ENCODE data around the gene CS.
A peak's percentile ranks its signal among the peaks of the same experiment; 100 is the strongest.
"Not testable (repeated sequence)": the region's sequence is repeated elsewhere in the genome, so short reads cannot be mapped to it uniquely, and the experiment has no call there.

CS gene
- 99.2 to 159 reads per million in 2 experiments for total RNA-seq

DNA sequence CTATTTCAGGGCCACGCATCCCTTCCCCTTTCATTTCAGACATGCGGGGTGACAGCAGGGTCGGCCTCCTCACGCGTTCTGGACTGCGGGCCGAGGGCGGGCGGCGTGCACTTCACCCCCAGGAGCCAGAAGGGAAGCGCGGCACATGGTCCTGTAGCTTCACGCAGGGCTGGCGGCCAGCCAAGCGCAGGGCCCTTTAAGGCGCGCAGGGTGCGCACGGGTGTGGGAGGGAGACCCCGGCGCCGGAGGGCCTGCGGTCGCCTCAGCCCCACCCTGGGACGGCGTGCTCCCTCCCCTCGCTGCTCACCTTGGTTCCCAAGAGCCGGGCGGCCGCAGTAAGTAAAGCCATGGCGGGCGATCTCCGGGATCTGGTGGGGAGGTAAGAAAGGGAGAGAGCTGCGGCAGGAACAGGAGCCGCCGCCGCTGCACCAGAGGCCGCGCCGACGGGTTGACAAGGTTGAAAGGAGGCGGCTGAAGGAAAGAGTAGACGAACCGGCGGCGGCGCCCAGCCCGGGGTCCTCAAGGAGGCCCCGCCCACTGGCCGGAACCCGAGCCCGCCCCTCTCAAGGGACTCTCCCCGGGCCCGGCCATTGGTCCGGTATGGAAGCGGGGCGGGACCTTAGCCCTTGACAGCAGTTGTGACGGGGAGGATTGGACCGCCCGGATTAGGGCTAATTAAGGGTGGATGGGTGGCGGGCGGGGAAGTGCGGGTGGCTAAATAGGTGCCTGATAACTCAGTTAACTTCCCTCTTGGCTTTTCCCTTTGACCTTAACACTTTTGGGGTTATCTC lies at the start of gene CS:
TSS of gene CS (minus strand) at position 478 of the 791 bp plus-strand sequence. CDS start at position 349, 129 bp downstream.
- DNase-seq (ENCODE audit: low read depth): peak; percentile 99

DNA sequence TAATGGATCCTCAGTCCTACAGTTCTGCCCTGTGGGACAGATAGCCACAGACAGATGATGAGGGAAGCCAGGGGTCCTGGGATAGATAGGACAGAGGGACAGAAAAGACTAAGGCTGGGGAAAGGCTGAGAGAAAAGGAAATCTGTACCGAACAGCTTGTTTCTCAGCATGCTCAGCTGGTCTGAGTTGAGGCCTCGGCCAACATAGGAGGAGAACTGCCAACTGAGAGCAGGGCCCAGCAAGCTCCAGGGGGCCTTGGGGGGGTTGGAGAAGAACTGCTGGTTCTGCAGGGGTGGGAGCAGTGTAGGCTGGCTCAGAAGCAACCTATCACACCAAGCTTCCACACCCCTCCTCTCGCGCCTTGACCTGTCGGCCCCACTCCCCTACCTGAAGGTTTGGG lies 48.6 kb upstream of the CS start:
- no peak for DNase-seq (ENCODE audit: low read depth)

DNA sequence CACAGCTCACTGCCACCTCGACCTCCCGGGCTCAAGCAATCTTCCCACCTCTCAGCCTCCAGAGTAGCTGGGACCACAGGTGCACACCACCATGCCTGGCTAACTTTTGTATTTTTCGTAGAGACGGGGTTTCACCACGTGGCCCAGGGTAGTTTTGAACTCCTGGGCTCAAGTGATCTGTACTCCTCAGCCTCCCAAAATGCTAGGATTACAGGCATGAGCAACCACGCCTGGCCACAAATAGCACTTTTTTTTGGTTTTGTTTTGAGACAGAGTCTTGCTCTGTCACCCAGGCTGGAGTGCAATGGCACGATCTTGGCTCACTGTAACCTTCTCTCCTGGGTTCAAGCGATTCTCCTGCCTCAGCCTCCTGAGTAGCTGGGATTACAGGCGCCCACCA lies 47.1 kb upstream of the CS start:
- not testable (repeated sequence) for DNase-seq (ENCODE audit: low read depth)

DNA sequence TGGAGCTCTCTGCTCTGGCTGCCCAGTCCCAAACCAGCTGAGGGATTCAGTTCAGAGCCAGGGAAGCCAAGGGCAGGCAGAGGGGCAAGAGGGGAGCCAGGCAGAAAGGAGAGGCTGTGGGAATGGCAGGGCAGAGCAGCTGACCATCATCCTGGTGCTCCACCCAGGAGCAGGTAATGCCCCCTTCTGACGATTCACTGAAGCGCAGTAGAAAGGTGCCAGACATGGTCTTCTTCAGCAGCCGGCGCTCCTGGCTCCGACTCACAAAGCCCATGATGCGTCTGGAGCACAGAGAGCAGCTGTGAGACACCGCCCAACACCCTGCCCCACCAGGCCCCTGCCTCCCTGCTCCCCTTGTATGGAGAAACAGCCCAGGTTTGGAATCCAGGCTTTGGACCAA lies 46.5 kb upstream of the CS start:
- no peak for DNase-seq (ENCODE audit: low read depth)

DNA sequence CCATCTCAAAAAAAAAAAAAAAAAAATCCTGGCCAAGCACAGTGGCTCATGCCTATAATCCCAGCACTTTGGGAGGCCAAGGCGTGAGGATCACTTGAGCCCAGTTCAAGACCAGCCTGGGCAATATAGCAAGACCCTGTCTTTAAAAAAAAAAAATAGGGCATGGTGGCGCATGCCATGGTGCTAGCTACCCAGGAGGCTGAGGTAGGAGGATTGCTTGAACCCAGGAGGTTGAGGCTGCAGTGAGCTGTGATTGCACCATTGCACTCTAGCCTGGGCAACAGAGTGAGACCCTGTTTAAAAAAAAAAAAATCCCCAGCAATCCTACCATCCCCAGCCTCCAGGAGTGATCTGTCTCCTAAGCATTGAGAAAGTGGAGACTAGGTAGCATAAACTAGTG lies 42.2 kb upstream of the CS start:
- not testable (repeated sequence) for DNase-seq (ENCODE audit: low read depth)

DNA sequence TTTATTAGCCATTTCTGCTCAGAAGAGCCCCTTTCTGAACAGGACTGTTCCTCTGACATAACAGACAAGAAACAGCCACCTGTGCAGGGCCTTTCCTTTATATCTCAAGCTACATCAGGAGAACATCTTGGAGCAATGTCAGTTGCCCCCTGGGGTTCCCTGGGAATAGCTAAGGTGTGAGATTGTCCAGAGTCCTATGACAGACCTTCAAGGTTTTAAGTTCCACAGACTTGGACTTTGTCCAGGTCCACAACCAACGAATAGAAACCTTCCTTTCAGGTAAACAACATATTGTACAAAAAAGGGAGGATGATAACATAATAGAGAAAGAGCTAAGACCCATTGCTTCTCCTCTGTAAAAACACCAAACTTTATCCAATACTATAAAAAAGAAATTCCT lies 41.5 kb upstream of the CS start:
- no peak for DNase-seq (ENCODE audit: low read depth)

DNA sequence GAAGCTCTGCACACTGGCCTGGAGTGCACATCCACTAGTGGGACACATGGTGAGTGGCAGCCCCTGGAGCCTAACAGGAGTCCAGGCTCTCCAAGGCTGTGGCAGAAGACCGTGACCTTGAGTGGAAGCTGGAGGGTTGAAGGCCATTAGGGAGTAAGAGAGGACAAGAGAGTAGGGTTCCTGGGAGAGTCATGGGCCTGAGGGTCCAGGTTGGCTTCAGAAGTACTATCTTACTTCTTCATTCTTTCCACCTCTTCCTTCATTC lies 39.0 kb upstream of the CS start:
- DNase-seq (ENCODE audit: low read depth): no peak

DNA sequence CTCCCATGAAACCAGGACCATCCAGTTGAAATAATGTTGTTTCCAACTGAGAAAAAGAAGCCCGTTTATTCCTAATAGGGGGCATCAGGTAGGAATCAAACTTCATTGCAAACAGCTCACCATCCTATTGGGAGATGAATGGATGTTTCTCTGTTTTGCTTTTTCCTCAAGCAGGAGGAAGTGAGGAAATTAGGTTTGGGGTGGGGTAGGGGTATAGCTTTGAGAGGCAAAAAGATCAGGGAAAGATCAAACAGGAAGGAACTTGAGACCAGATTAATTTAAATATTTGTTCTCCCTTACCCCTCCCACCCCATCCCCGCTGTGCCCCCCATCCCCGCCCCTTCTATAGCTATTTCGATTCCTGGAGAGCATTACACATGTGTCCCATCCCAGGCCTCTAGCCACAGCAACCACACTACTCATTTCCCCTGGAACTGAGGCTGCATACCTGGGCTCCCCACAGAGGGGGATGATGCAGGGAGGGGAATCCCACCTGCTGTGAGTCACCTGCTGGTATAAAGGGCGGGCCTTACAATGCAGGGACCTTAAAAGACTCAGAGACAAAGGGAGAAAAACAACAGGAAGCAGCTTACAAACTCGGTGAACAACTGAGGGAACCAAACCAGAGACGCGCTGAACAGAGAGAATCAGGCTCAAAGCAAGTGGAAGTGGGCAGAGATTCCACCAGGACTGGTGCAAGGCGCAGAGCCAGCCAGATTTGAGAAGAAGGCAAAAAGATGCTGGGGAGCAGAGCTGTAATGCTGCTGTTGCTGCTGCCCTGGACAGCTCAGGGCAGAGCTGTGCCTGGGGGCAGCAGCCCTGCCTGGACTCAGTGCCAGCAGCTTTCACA lies 38.4 kb upstream of the CS start, which contains the start of gene IL23A:
TSS of gene IL23A (plus strand) at position 577 of the 850 bp plus-strand sequence. CDS start at position 738, 161 bp downstream.
- DNase-seq (ENCODE audit: low read depth): peak; percentile 85

DNA sequence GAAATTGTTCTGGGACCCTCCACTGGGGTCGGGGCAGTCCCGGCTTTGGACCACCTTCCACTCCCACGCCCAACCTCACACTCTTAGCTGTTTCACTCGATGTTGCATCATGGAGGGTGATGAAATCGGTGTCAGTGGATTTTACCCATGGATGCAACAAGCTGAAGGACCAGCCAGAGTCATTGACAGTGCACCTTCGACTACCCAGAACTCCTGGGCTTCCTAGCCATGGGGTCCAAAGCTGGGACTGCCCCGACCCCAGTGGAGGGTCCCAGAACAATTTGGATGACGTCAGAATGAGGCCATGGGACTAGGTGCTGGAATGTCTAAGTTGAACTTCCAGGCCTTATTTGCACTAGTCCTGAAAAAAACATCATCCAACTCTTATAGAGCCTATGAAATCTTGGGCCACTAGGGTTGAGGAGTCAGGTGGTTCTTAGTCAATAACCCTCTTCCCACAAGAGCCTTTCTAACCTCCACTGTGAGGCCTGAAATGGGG lies 37.7 kb upstream of the CS start:
- no peak for DNase-seq (ENCODE audit: low read depth)

DNA sequence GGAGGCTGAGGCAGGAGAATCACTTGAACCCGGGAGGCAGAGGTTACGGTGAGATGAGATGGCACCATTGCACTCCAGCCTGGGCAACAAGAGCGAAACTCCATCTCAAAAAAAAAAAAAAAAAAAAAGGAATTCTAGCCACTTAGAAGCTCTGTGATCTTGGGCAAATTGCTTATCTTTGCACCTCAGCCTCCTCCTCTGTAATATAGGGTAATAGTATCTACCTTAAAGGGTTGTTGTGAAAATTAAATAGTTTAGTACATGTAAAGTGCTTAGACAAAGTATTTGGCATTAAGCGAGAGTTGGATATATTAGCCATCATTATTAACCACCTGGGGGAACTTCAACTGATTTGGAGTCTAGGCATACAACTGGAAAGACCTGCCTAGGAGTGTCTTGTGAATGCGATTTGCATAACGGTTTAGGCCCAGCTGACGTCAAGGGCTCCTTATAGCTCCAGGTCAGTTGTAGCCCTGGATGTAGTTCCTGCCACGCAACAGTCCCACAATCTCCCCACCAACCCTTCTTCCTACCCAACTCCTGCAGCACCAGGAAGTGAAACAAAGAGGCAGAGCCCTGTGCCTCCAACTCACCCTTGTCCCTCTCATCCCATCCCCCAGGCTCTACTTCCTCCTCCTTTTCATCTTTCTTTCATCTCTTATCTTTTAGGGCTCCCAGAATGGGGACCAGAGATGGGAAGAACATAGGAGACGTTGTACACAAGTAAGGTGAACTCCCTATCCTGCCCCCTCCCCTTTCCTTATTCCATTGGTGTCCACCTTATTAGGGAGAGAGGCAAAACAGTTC lies 36.4 kb upstream of the CS start:
- no peak for DNase-seq (ENCODE audit: low read depth)

DNA sequence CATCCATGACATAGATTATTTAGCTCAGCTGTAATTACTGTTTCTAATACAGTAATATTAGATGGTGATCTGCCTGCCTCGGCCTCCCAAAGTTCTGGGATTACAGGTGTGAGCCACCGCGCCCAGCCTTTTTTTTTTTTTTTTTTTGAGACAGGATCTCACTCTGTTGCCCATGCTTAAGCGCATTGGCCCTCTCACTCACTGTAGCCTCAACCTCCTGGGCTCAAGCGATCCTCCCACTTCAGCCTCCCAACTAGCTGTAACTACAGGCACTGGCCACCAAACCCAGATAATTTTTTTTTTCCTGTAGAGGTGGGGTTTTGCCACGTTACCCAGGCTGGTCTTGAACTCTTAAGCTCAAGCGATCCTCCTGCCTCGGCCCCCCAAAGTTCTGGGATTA lies 35.4 kb upstream of the CS start:
- not testable (repeated sequence) for DNase-seq (ENCODE audit: low read depth)

DNA sequence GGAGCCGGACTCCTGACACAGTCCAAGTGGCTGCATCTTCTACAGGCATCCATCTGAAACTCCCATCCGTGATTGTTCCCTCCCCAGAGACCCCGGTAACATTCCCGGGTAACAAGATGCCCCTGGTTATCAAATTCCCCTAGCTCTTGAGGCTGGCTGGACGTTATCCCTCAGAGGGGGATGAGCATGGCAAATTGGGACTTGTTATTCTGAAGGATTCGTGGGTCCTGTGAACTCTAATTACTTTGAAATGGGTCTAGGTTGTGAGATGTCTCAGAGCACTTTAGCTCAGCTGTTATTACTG lies 34.3 kb upstream of the CS start:
- DNase-seq (ENCODE audit: low read depth): no peak

DNA sequence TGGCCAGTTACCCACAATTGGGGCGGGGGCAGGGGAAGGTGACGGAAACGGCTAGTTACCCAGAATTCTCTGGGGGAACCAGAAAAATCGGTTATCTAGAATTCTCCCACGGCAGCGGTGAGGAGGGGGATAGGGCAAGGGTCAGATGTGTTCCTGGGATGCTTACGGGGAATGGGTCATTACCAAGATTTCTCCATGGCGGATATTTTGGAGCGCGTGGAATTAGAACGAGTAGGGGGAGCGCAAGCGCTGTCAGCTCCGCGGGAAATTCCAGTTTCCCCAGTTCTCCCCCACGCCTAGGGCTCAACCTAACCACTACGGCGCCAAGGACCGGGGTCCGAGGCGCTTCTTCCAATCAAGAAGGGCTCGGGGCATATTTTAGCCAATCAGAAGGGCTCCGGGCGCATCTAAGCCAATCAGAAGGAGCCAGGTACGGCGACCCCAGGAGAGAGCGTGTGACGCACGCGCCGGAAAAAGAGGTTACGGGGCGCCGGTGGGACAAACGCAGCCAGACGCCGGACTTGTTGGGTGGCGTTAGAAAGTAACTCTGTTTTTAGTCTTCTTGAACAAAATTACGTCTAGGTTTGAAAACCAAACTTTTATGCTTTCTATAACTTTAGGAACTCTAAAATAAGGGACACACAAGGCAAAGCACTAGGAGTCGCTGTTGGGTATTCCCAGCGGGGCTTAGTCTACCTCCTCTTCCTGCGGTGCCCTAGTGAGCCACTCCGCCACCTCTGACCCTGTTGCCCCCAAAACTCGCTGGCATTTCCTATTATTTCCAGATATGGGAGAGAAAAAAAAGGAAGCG lies 33.8 kb upstream of the CS start, which contains the start of gene PAN2:
TSS of gene PAN2 (minus strand) at position 322 of the 811 bp plus-strand sequence. CDS start 906 bp downstream, outside the sequence.
- DNase-seq (ENCODE audit: low read depth): peak; percentile 87

DNA sequence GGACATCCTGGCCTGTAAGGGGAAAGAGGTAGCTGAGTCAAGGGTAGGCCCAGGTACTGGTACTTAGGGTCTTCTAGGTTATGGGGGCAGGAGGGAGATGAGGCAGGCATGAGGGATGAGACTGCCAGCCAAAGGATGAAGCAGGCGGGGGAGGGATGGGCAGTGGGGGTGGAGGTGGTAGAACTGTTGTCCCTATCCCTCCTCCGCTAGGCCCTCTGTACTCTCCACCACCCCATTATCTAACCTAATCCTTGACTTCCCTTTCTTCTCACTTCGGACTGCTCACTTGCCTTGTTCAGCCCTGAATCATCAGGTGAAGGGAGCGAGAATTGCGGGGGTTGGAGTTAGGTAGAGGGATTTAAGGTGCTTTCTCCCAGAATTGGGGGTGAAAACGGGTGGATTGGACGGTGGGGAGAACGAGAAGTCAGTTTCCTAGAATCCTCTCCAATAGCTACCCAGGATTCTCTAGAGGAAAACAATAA lies 33.1 kb upstream of the CS start:
- DNase-seq (ENCODE audit: low read depth): no peak

DNA sequence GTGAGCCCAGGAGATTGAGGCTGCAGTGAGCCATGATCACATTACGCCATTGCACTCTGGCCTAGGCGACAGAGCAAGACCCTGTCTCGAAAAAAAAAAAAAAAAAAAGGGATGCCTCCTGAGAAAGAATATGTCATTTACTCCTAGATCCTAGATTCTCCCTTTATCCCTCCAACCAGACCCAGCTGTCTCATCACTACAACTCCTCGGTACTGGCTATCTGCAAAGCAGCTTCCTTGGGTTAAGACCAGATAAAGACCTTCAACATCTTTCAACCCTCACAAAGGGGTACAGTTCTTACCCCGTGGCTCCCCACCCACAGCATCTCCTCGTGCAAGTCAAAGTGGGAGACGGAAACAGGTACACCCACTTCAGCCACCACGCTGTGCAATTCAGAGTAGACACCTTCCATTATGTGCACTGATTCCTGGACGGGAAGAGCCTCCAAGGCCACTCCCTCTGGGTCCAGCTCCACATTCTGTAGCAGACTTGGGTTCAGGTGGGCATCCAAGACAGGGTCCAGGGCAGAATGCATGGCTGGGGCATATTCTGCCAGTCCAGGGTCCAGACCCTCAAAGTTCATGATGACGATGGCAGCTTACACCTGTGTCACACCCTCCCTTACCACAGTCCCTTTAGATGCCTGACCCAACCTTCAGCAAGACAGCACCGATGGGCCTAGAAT lies 32.5 kb upstream of the CS start:
- DNase-seq (ENCODE audit: low read depth): no peak

DNA sequence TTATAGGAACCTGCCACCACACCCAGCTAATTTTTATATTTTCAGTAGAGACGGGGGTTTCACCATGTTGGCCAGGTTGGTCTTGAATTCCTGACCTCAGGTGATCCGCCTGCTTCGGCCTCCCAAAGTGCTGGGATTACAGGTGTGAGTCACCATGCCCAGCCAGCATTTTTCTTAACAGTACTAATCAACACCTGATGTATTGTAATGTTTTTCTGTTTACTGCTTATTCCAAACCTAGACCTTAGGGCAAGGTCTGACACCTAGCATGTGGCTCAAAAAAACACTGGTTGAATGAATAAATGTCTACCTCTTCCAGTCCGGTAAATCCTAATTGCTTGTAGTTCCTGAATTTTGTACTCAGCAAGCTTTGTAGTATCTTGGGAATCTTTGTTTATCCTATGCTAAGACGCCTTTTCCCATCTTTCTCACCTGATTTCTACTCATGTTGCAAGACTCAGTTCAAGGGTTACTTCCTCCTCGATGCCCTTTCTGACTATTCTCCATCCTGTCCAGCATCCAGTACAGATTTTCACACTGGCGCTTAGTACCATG lies 30.9 kb upstream of the CS start:
- DNase-seq (ENCODE audit: low read depth): no peak

DNA sequence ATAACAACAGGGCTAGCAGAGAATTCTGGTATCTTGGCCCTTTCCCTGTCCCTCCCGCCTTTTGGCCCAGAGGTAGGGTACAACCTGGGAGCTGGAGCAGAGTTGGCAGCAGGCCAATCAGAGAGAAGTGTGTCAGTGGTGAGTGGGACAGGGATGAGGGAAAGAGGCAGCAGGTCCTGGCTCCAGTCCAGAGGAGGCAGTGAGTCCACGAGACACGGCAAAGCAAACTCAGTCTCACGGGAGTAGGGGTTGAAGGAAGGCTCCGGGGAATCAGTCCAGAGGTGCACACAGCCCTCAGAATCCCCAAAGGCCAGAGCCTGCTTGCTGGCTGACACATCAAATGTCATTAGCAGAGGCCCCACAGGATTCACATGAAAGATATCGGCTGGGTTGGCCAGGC lies 26.4 kb upstream of the CS start:
- no peak for DNase-seq (ENCODE audit: low read depth)

DNA sequence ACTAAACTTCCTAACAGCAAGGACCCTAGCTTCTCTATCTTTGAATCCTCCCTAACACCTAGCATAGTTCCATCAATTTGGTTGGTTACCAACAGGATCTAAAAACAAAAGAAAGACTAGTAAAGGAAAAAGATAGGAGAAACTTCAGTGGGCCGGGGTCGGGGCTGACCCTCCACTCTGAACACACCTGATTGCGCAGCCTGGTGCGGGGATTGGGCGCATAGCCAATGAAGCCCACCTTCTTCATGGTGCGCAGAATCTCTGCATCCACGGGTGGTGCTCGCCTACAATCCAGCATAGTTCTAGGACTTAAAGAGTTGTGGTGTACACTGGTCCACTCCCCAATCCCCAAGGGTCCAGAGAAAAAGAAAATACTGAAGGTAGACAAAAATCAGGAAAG lies 26.0 kb upstream of the CS start:
- no peak for DNase-seq (ENCODE audit: low read depth)

DNA sequence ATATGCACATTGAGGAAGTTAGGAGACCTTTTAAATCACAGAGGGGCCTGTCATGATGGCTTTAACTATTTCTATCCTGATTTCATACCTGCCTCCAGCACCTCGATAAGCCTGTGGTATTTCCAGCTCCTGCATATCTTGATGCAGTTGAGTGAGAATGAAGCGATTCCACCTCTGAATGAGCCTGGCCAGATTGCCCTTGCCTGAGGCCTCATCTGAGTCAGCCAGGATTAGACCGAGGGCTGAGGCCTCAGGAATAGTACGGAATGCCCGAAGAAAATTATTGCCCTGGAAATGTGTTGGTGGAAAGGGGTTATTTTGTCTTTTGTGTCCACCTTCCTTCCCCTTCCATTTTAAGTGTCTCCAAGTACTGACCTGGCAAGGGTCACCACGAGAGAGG lies 24.1 kb upstream of the CS start:
- no peak for DNase-seq (ENCODE audit: low read depth)

DNA sequence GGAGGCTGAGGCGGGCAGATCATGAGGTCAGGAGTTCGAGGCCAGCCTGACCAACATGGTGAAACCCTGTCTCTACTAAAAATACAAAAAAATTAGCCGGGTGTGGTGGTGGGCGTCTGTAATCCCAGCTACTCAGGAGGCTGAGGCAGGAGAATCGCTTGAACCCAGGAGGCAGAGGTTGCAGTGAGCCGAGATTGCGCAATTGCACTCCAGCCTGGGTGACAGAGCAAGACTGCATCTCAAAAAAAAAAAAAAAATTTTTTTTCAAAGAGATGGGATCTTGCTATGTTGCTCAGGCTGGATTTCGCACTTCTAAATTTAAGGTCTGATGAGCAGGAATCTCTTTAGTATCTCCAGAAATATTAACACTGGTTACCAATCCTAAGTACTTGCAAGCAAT lies 21.5 kb upstream of the CS start:
- DNase-seq (ENCODE audit: low read depth): not testable (repeated sequence)

All from T follicular helper cell (primary cell).